Astrocyte (in vitro differentiated cells and primary cell): Measurements from ENCODE around the gene TTC9B. TPM values are rescaled to one million over a fixed set of nuclear protein-coding genes. Genes with fewer than 3 reads are reported as not detected.

Experiments
- DNase-seq: peaks from one replicate; pipeline ENCODE4 v3.0.0-alpha.2; 2010; ENCODE audit warnings: low read depth
- FAIRE-seq: peaks from 2 replicates; lab custom pipeline; 2011; peaks lifted over from hg19 to GRCh38; lab: Jason Lieb, UNC
- H2AFZ ChIP-seq: 2 replicates; pipeline ENCODE4 v1.6.0; 2012; ENCODE audit warnings: low read depth, low read length, inconsistent platforms
- H3K27ac ChIP-seq: 2 replicates; pipeline ENCODE4 v1.5.1; 2011; ENCODE audit warnings: low read depth, low read length, inconsistent platforms
- H3K27me3 ChIP-seq: 2 replicates; pipeline ENCODE4 v1.6.0; 2011; ENCODE audit warnings: low read length, inconsistent platforms; ENCODE audit not compliant: insufficient read depth
- H3K36me3 ChIP-seq: 2 replicates; pipeline ENCODE4 v1.5.1; 2011; ENCODE audit warnings: low read length, inconsistent platforms; ENCODE audit not compliant: insufficient read depth
- H3K4me1 ChIP-seq: 2 replicates; pipeline ENCODE4 v1.5.1; 2011; ENCODE audit warnings: low read length, inconsistent platforms; ENCODE audit not compliant: insufficient read depth
- H3K4me2 ChIP-seq: 2 replicates; pipeline ENCODE4 v1.6.0; 2012; ENCODE audit warnings: low read length, inconsistent platforms
- H3K4me3 ChIP-seq: 2 replicates; pipeline ENCODE4 v1.5.1; 2011; ENCODE audit warnings: low read depth, mild to moderate bottlenecking, low read length, inconsistent platforms; ENCODE audit not compliant: insufficient read depth
- H3K79me2 ChIP-seq: 2 replicates; pipeline ENCODE4 v1.6.0; 2012; ENCODE audit warnings: mild to moderate bottlenecking, low read length, inconsistent platforms; ENCODE audit not compliant: insufficient read depth
- H3K9ac ChIP-seq: 2 replicates; pipeline ENCODE4 v1.6.0; 2012; ENCODE audit warnings: mild to moderate bottlenecking, low read length, inconsistent platforms
- H3K9me3 ChIP-seq: 2 replicates; pipeline ENCODE4 v1.5.1; 2012; ENCODE audit warnings: low read depth, mild to moderate bottlenecking, low read length, inconsistent platforms; ENCODE audit not compliant: insufficient read depth
- H4K20me1 ChIP-seq: 2 replicates; pipeline ENCODE4 v1.6.0; 2012; ENCODE audit warnings: low read length, inconsistent platforms; ENCODE audit not compliant: insufficient read depth
- H3K27ac Mint-ChIP-seq: one replicate; pipeline ENCODE4 v1.8.0; 2021; ENCODE audit warnings: mild to moderate bottlenecking, mixed read lengths; ENCODE audit not compliant: unreplicated experiment
- H3K27me3 Mint-ChIP-seq: one replicate; pipeline ENCODE4 v1.8.0; 2021; ENCODE audit warnings: low read depth, mixed read lengths; ENCODE audit not compliant: unreplicated experiment
- H3K36me3 Mint-ChIP-seq: one replicate; pipeline ENCODE4 v1.8.0; 2021; ENCODE audit warnings: low read depth, mixed read lengths; ENCODE audit not compliant: unreplicated experiment
- H3K4me1 Mint-ChIP-seq: one replicate; pipeline ENCODE4 v1.8.0; 2021; ENCODE audit warnings: low read depth, mixed read lengths; ENCODE audit not compliant: unreplicated experiment
- H3K4me3 Mint-ChIP-seq: one replicate; pipeline ENCODE4 v1.8.0; 2021; ENCODE audit warnings: mild to moderate bottlenecking, moderate library complexity, mixed read lengths; ENCODE audit not compliant: unreplicated experiment
- H3K9me3 Mint-ChIP-seq: one replicate; pipeline ENCODE4 v1.8.0; 2021; ENCODE audit warnings: mild to moderate bottlenecking, mixed read lengths; ENCODE audit not compliant: unreplicated experiment
- CTCF ChIP-seq: IDR thresholded peaks from 2 replicates; pipeline ENCODE4 v1.5.1; 2011; ENCODE audit warnings: low read depth, mild to moderate bottlenecking, inconsistent platforms, low read length, moderate library complexity; ENCODE audit not compliant: insufficient read depth
- EZH2 ChIP-seq: IDR thresholded peaks from 2 replicates; pipeline ENCODE4 v1.6.1; 2012; ENCODE audit warnings: mild to moderate bottlenecking, low read length, inconsistent platforms; ENCODE audit not compliant: insufficient read depth
- total RNA-seq: library from RNA; stranded (reverse); gene quantifications from 2 replicates; pipeline ENCODE4 v1.2.1, GENCODE V29; 2021

TTC9B gene
- total RNA-seq, 1 donor from 2014 or later, result not detected

GRCh38 chr19:40217027-40217810 lies 965 bp downstream of the TTC9B start:
- peaks cover 20% of the 10 kb centered on the region for H3K27me3 Mint-ChIP-seq

GRCh38 chr19:40216777-40217026 lies 1.5 kb downstream of the TTC9B start:
- H3K27me3 Mint-ChIP-seq, result peaks cover 18% of the 10 kb centered on the region
- Histone ChIP-seq H4K20me1 (peaks cover 5% of the 10 kb centered on the region), H3K36me3 (no peaks in the 10 kb centered on the region), H2AFZ (no peak overlapping the region), H3K27ac (no peak overlapping the region), H3K27me3 (peaks cover 18% of the 10 kb centered on the region), H3K4me3 (no peak overlapping the region), H3K79me2 (no peaks in the 10 kb centered on the region), H3K9me3 (no peaks in the 10 kb centered on the region), H3K4me2 (no peak overlapping the region), H3K4me1 (peaks cover 12% of the 10 kb centered on the region), H3K9ac (no peak overlapping the region)
- no peak for DNase-seq
- no peak for FAIRE-seq
- no peaks in the 10 kb centered on the region for H3K9me3 Mint-ChIP-seq
- peaks cover 5% of the 10 kb centered on the region for H3K36me3 Mint-ChIP-seq
- H3K4me1 Mint-ChIP-seq, result peaks cover 12% of the 10 kb centered on the region
- H3K4me3 Mint-ChIP-seq, result no peak overlapping the region
- no peak for TF ChIP-seq CTCF
- no peak for TF ChIP-seq EZH2
- H3K27ac Mint-ChIP-seq, result peak overlapping the region; percentile 5

More at GRCh38 chr19:40217027-40217810, 965 bp downstream of the TTC9B start:
- no peak overlapping the region for H3K27ac ChIP-seq
- TF ChIP-seq EZH2 (peak; percentile 17), CTCF (no peak)
- no peak for DNase-seq
- Mint-ChIP-seq H3K36me3 (peaks cover 5% of the 10 kb centered on the region), H3K9me3 (peaks cover 3% of the 10 kb centered on the region), H3K4me1 (peaks cover 12% of the 10 kb centered on the region), H3K27ac (no peak overlapping the region), H3K4me3 (no peak overlapping the region)
- peaks cover 18% of the 10 kb centered on the region for H3K27me3 ChIP-seq
- no peak overlapping the region for H2AFZ ChIP-seq
- peaks cover 12% of the 10 kb centered on the region for H3K4me1 ChIP-seq
- no peaks in the 10 kb centered on the region for H3K9me3 ChIP-seq
- H4K20me1 ChIP-seq, result peaks cover 5% of the 10 kb centered on the region
- H3K4me2 ChIP-seq, result no peak overlapping the region
- no peak overlapping the region for H3K9ac ChIP-seq
- H3K4me3 ChIP-seq, result no peak overlapping the region
- FAIRE-seq, result no peak
- no peaks in the 10 kb centered on the region for H3K36me3 ChIP-seq
- H3K79me2 ChIP-seq, result no peaks in the 10 kb centered on the region
